Neural cell (in vitro differentiated cells): Measurements from ENCODE around the gene TSLP. TPM values are rescaled to one million over a fixed set of nuclear protein-coding genes. Genes with fewer than 3 reads are reported as not detected.

Experiments
- H2AFZ ChIP-seq: fragments of 200-600, 300-800 bp; sonication (generic), shearing (Covaris generic); 2 replicates; pipeline ENCODE4 v1.6.0; 2014; ENCODE audit warnings: low read depth, mild to moderate bottlenecking, antibody characterized with exemption, low read length, moderate library complexity
- H3F3A ChIP-seq: fragments of 200-600 bp; shearing (Covaris generic); 2 replicates; pipeline ENCODE4 v1.6.1; 2016; ENCODE audit warnings: mild to moderate bottlenecking, moderate library complexity, mixed read lengths, antibody characterized with exemption, low read length; ENCODE audit not compliant: insufficient read depth, poor library complexity, severe bottlenecking
- H3K27ac ChIP-seq: fragments of 200-600, 300-800 bp; sonication (generic), shearing (Covaris generic); 2 replicates; pipeline ENCODE4 v1.5.1; 2014; ENCODE audit warnings: mild to moderate bottlenecking, low read length, moderate library complexity
- H3K27me3 ChIP-seq: fragments of 300-800, 200-600 bp; sonication (generic), shearing (Covaris generic); 2 replicates; pipeline ENCODE4 v1.6.0; 2014; ENCODE audit warnings: mild to moderate bottlenecking, low read depth, low read length, moderate library complexity; ENCODE audit not compliant: insufficient read depth
- H3K36me3 ChIP-seq: fragments of 300-800, 200-600 bp; sonication (generic), shearing (Covaris generic); 2 replicates; pipeline ENCODE4 v1.5.1; 2014; ENCODE audit warnings: mild to moderate bottlenecking, antibody characterized with exemption, low read length, moderate library complexity; ENCODE audit not compliant: insufficient read depth
- H3K4me2 ChIP-seq: fragments of 300-800, 200-600 bp; sonication (generic), shearing (Covaris generic); 2 replicates; pipeline ENCODE4 v1.6.0; 2014; ENCODE audit warnings: mild to moderate bottlenecking, low read length
- H3K4me3 ChIP-seq: fragments of 300-800, 200-600 bp; sonication (generic), shearing (Covaris generic); 2 replicates; pipeline ENCODE4 v1.5.1; 2014; ENCODE audit warnings: mild to moderate bottlenecking, low read length, moderate library complexity
- H3K79me2 ChIP-seq: fragments of 200-600 bp; shearing (Covaris generic); replicated peaks from 2 replicates; pipeline ENCODE4 v1.6.0; 2014; ENCODE audit warnings: mild to moderate bottlenecking, low read length, moderate library complexity; ENCODE audit not compliant: insufficient read depth
- H3K9ac ChIP-seq: fragments of 300-800, 200-600 bp; sonication (generic), shearing (Covaris generic); 2 replicates; pipeline ENCODE4 v1.6.1; 2016; ENCODE audit warnings: mild to moderate bottlenecking, low read length, mixed read lengths
- H3K9me2 ChIP-seq: fragments of 200-600 bp; shearing (Covaris generic); 2 replicates; pipeline ENCODE4 v1.6.1; 2016; ENCODE audit warnings: mild to moderate bottlenecking, low read length, mixed read lengths; ENCODE audit not compliant: insufficient read depth
- H3K9me3 ChIP-seq: fragments of 200-600, 300-800 bp; sonication (generic), shearing (Covaris generic); 2 replicates; pipeline ENCODE4 v1.6.1; 2016; ENCODE audit warnings: mild to moderate bottlenecking, mixed run types, low read length, moderate library complexity, mixed read lengths
- H4K20me1 ChIP-seq: fragments of 200-600 bp; shearing (Covaris generic); 2 replicates; pipeline ENCODE4 v1.6.1; 2016; ENCODE audit warnings: mild to moderate bottlenecking, mixed run types; ENCODE audit not compliant: insufficient read depth
- EP300 ChIP-seq: fragments of 450-650 bp; conservative IDR thresholded peaks from 2 replicates; pipeline ENCODE4 v1.6.1; 2014; ENCODE audit warnings: antibody characterized with exemption, mild to moderate bottlenecking, moderate library complexity; ENCODE audit not compliant: poor library complexity, severe bottlenecking
- EZH2 ChIP-seq: fragments of 200-600, 300-800 bp; shearing (Covaris generic), sonication (generic); IDR thresholded peaks from 2 replicates; pipeline ENCODE4 v1.6.1; 2014; ENCODE audit warnings: antibody characterized with exemption, low read length, borderline replicate concordance, mild to moderate bottlenecking; ENCODE audit not compliant: insufficient read depth, poor library complexity, severe bottlenecking
- MXI1 ChIP-seq: fragments of 450-650 bp; conservative IDR thresholded peaks from 2 replicates; pipeline ENCODE4 v1.6.1; 2014; ENCODE audit warnings: antibody characterized with exemption, mild to moderate bottlenecking; ENCODE audit not compliant: poor library complexity, severe bottlenecking
- POLR2AphosphoS5 ChIP-seq: IDR thresholded peaks from 2 replicates; pipeline ENCODE4 v1.6.1; 2012
- RAD21 ChIP-seq: fragments of 450-650 bp; conservative IDR thresholded peaks from 2 replicates; pipeline ENCODE4 v1.6.1; 2014; ENCODE audit warnings: antibody characterized with exemption, mild to moderate bottlenecking, moderate library complexity
- SMC3 ChIP-seq: fragments of 450-650 bp; conservative IDR thresholded peaks from 2 replicates; pipeline ENCODE4 v1.6.1; 2014; ENCODE audit warnings: antibody characterized with exemption, mild to moderate bottlenecking, moderate library complexity; ENCODE audit not compliant: poor library complexity
- TAF1 ChIP-seq: IDR thresholded peaks from 2 replicates; pipeline ENCODE4 v1.6.1; 2012; ENCODE audit warnings: low read depth
- polyA plus RNA-seq: library from polyadenylated mRNA; depleted of rRNA; stranded (reverse); fragments of >200 nt; gene quantifications from 2 replicates; pipeline ENCODE4 v1.2.3, GENCODE V29; 2014
- TF ChIP-seq, protein P1 (sequence below): IDR thresholded peaks from 2 replicates; pipeline ENCODE4 v1.6.1; 2012; ENCODE audit warnings: borderline replicate concordance
- TF ChIP-seq, protein P2 (sequence below): fragments of 450-650 bp; IDR thresholded peaks from 2 replicates; pipeline ENCODE4 v1.5.1; 2014; ENCODE audit warnings: antibody characterized with exemption, mild to moderate bottlenecking, moderate library complexity; ENCODE audit not compliant: poor library complexity, severe bottlenecking

TSLP gene
- polyA plus RNA-seq, 1 donor from 2014 or later, result not detected

DNA sequence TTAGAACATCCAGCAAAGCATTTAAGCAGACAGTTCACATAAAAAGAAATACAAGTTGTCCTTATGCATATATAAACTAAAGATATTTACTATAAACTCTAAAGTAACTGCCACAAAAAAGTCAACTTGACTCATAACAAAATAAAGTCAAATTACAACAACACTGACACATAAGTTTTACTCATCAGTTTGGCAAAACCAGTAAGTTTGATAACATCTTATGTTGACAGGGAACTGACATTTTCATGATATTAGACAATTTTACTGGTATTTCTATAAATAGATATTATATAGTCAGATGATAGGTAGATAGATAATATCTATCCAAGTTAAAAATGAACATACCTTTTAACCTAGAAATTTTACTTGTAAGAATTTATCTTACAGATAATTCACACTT is 9.9 kb upstream of the TSLP start:
- H3F3A ChIP-seq, result no peaks in the 10 kb centered on the region
- H3K4me2 ChIP-seq, result no peak overlapping the region
- no peaks in the 10 kb centered on the region for H3K36me3 ChIP-seq
- no peaks in the 10 kb centered on the region for H3K9me2 ChIP-seq
- no peaks in the 10 kb centered on the region for H3K79me2 ChIP-seq
- no peak overlapping the region for H2AFZ ChIP-seq
- no peak for TF ChIP-seq EZH2
- TF ChIP-seq, protein P1, sequence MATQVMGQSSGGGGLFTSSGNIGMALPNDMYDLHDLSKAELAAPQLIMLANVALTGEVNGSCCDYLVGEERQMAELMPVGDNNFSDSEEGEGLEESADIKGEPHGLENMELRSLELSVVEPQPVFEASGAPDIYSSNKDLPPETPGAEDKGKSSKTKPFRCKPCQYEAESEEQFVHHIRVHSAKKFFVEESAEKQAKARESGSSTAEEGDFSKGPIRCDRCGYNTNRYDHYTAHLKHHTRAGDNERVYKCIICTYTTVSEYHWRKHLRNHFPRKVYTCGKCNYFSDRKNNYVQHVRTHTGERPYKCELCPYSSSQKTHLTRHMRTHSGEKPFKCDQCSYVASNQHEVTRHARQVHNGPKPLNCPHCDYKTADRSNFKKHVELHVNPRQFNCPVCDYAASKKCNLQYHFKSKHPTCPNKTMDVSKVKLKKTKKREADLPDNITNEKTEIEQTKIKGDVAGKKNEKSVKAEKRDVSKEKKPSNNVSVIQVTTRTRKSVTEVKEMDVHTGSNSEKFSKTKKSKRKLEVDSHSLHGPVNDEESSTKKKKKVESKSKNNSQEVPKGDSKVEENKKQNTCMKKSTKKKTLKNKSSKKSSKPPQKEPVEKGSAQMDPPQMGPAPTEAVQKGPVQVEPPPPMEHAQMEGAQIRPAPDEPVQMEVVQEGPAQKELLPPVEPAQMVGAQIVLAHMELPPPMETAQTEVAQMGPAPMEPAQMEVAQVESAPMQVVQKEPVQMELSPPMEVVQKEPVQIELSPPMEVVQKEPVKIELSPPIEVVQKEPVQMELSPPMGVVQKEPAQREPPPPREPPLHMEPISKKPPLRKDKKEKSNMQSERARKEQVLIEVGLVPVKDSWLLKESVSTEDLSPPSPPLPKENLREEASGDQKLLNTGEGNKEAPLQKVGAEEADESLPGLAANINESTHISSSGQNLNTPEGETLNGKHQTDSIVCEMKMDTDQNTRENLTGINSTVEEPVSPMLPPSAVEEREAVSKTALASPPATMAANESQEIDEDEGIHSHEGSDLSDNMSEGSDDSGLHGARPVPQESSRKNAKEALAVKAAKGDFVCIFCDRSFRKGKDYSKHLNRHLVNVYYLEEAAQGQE, result no peak
- no peak for TF ChIP-seq TAF1
- TF ChIP-seq EP300, result no peak
- TF ChIP-seq POLR2AphosphoS5, result no peak
- TF ChIP-seq MXI1, result no peak
- TF ChIP-seq RAD21, result no peak
- TF ChIP-seq, protein P2, sequence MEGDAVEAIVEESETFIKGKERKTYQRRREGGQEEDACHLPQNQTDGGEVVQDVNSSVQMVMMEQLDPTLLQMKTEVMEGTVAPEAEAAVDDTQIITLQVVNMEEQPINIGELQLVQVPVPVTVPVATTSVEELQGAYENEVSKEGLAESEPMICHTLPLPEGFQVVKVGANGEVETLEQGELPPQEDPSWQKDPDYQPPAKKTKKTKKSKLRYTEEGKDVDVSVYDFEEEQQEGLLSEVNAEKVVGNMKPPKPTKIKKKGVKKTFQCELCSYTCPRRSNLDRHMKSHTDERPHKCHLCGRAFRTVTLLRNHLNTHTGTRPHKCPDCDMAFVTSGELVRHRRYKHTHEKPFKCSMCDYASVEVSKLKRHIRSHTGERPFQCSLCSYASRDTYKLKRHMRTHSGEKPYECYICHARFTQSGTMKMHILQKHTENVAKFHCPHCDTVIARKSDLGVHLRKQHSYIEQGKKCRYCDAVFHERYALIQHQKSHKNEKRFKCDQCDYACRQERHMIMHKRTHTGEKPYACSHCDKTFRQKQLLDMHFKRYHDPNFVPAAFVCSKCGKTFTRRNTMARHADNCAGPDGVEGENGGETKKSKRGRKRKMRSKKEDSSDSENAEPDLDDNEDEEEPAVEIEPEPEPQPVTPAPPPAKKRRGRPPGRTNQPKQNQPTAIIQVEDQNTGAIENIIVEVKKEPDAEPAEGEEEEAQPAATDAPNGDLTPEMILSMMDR, result no peak
- TF ChIP-seq SMC3, result no peak
- H3K9ac ChIP-seq, result no peak overlapping the region
- no peak overlapping the region for H3K4me3 ChIP-seq
- no peaks in the 10 kb centered on the region for H3K9me3 ChIP-seq
- no peaks in the 10 kb centered on the region for H4K20me1 ChIP-seq
- H3K27ac ChIP-seq, result no peak overlapping the region
- H3K27me3 ChIP-seq, result no peaks in the 10 kb centered on the region

DNA sequence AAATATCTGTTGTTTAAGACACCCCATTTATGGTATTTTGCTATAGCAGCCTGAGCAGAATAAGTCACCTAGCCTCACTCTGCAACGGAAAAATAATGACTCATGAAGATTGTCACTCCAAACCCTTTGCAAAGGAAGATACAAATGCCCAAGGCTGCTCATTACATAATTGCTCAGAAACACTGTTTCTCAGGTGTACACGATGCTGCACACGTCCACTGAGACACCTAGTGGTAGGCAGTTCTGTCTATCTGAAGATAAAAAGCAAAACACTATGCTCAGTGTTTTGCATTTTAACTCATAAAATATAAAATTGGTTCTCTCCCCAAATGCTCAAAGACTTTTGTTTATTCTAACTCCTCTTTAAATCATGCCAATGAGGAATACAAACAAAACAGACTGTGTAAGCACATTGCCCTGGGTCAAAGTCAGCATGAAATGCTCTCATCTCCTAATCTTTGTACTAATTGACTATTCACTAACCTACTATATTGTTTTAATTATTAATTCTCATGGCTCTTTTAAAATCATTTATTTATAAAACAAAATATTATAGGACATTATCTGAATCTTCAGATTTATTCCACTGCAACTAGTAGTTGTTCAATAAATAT is 7.7 kb upstream of the TSLP start:
- Histone ChIP-seq H3K4me2 (no peak overlapping the region), H3K79me2 (no peaks in the 10 kb centered on the region), H3K9me3 (no peaks in the 10 kb centered on the region), H3F3A (no peaks in the 10 kb centered on the region), H3K36me3 (no peaks in the 10 kb centered on the region), H3K27me3 (peaks cover 14% of the 10 kb centered on the region), H3K9ac (no peak overlapping the region), H3K4me3 (no peak overlapping the region), H3K27ac (no peak overlapping the region), H2AFZ (no peak overlapping the region), H4K20me1 (no peaks in the 10 kb centered on the region), H3K9me2 (no peaks in the 10 kb centered on the region)
- TF ChIP-seq, protein P2, result peak; percentile 49
- peak; percentile 60 for TF ChIP-seq SMC3
- no peak for TF ChIP-seq EZH2
- peak; percentile 35 for TF ChIP-seq RAD21
